SH-SY5Y (cell line): ENCODE results near the gene ALX1.

Source experiments
- GATA2 ChIP-seq: IDR thresholded peaks from 2 replicates; pipeline ENCODE4 v1.6.1; 2011; ENCODE audit warnings: mild to moderate bottlenecking, low read depth, low read length
- GATA3 ChIP-seq: IDR thresholded peaks from 2 replicates; pipeline ENCODE4 v1.6.1; 2011; ENCODE audit warnings: low read depth, mild to moderate bottlenecking, low read length, moderate library complexity

DNA sequence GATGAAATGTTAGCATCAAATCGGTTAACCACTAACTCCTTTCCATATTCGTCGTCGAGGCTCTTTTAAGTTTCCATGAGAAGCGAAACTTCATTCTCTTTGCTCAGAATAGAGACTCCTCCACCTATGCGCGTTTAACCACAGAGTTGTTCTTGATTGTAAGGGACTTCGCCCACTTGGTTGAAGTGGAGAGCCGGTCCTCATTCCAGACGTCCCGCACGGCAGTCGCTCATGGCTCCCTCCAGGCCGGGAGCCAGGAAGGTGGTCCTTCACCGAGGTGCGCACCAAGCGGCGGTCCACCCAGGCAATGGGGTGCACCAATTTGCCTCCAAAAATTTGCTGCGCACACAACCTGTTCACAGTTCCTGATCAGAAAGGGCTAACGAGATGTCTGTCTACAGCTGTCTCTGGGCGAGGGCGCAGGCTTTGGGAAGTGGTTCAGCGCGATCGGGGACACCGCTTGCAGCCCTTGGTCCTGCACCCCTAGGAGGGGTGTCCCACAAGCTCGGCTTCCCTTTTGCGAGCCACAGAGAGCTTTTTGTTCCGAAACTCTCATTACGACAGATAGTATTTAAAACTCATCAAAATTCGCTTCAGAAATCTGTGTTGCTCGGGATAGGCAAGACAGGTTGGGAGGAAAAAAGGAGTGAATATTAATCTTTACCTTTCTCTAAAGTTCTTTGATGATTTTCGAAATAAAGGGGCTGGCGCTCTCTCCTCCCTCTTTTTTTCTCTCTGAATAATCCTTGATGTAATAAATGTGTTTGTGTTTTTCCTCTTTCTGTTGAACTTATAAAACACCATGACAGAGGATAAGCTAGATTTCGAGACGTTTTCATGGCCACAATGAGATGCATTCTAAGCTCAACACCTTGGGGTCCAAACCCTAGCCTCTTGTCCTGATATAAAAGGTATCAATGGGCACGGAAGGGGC, 6.4 kb upstream of the ALX1 start:
- TF ChIP-seq GATA3: no peak
- TF ChIP-seq GATA2: no peak
